Upper lobe of right lung (tissue), 1 donor: ENCODE measurements around the gene CITED1. TPM values are rescaled to one million over a fixed set of nuclear protein-coding genes. Genes with fewer than 3 reads are reported as not detected.

ENCODE experiments used
- ATAC-seq: fragments of 200-7000 bp; cut with Tn5 transposase; one replicate; pipeline ENCODE4 v1.9.1; 2020; ENCODE audit warnings: mild to moderate bottlenecking, moderate library complexity
- DNase-seq: peaks from one replicate; pipeline ENCODE4 v3.0.0-alpha.2; 2020
- H3K27ac ChIP-seq: fragments of 200-600 bp; one replicate; pipeline ENCODE4 v1.8.0; 2022
- H3K27me3 ChIP-seq: fragments of 200-600 bp; one replicate; pipeline ENCODE4 v1.8.0; 2022; ENCODE audit warnings: mild to moderate bottlenecking
- H3K36me3 ChIP-seq: fragments of 200-600 bp; one replicate; pipeline ENCODE4 v1.8.0; 2022
- H3K4me1 ChIP-seq: fragments of 200-600 bp; one replicate; pipeline ENCODE4 v1.8.0; 2022
- H3K4me3 ChIP-seq: fragments of 200-600 bp; one replicate; pipeline ENCODE4 v1.8.0; 2022; ENCODE audit warnings: mild to moderate bottlenecking
- H3K9me3 ChIP-seq: fragments of 200-600 bp; one replicate; pipeline ENCODE4 v1.8.0; 2022
- CTCF ChIP-seq: fragments of 200-600 bp; IDR thresholded peaks from one replicate; pipeline ENCODE4 v1.8.0; 2022; ENCODE audit warnings: antibody characterized with exemption
- intact Hi-C: fragments of 100-400 bp; cut with DNase I; formaldehyde crosslinking; loops from one replicate; pipeline ENCODE4 v1.11.0; 2022
- long read RNA-seq: library from polyadenylated mRNA; unstranded; transcript quantifications from one replicate; pipeline ENCODE4 v2.0.0, GENCODE V29; 2021
- total RNA-seq: library from RNA; stranded (reverse); fragmentation: NEBNext Ultra II Directional; extraction: Animal tissue kit (Norgen Biotek cat#: 25700); gene quantifications from one replicate; pipeline ENCODE4 v1.2.1, GENCODE V29; 2021
- donor health status: DM: no; HTN: yes; CAD: no; lungs with severe emphysema.

The CITED1 gene
- total RNA-seq, result 0.43 TPM
- long read RNA-seq, result 0 reads

GRCh38 chrX:72305286-72306084, at the start of gene CITED1:
CITED1 (minus strand) TSS chrX:72305914; CDS start chrX:72302869, 3,045 bp downstream.
- Histone ChIP-seq H3K4me1 (peaks cover 7% of the 10 kb centered on the region), H3K36me3 (no peaks in the 10 kb centered on the region), H3K9me3 (no peaks in the 10 kb centered on the region), H3K27me3 (peaks cover 7% of the 10 kb centered on the region), H3K4me3 (peak within 1 kb of the TSS; percentile 46), H3K27ac (no peak within 1 kb of the TSS)
- DNase-seq (no peak), ATAC-seq (no peak)
- intact Hi-C loops, result no loop called here
- no peak for TF ChIP-seq CTCF

GRCh38 chrX:72352786-72353185, 47.1 kb upstream of the CITED1 start:
- Histone ChIP-seq H3K27me3 (no peaks in the 10 kb centered on the region), H3K4me3 (no peak overlapping the region), H3K27ac (no peak overlapping the region), H3K9me3 (no peaks in the 10 kb centered on the region), H3K36me3 (no peaks in the 10 kb centered on the region), H3K4me1 (no peaks in the 10 kb centered on the region)
- ATAC-seq, result no peak
- TF ChIP-seq CTCF, result no peak
- intact Hi-C loops, result no loop called here
- no peak for DNase-seq

- no peak for TF ChIP-seq CTCF
- no peaks in the 10 kb centered on the region for H3K4me1 ChIP-seq
- no peak overlapping the region for H3K27ac ChIP-seq
- no peak for ATAC-seq
- no peaks in the 10 kb centered on the region for H3K27me3 ChIP-seq
- no peaks in the 10 kb centered on the region for H3K9me3 ChIP-seq
- DNase-seq, result no peak
- no peak overlapping the region for H3K4me3 ChIP-seq
- no peaks in the 10 kb centered on the region for H3K36me3 ChIP-seq
- intact Hi-C loops, result no loop called here
Measured at GRCh38 chrX:72351606-72352334, 46.1 kb upstream of the CITED1 start.

- H3K27ac ChIP-seq, result no peak overlapping the region
- no peak for TF ChIP-seq CTCF
- ATAC-seq (no peak), DNase-seq (no peak)
- intact Hi-C loops, result no loop called here
- H3K27me3 ChIP-seq, result no peaks in the 10 kb centered on the region
- no peaks in the 10 kb centered on the region for H3K36me3 ChIP-seq
- H3K4me3 ChIP-seq, result no peak overlapping the region
- H3K9me3 ChIP-seq, result no peaks in the 10 kb centered on the region
- no peaks in the 10 kb centered on the region for H3K4me1 ChIP-seq
Measured at GRCh38 chrX:72349190-72349589, 43.5 kb upstream of the CITED1 start.

GRCh38 chrX:72348247-72348979, 42.7 kb upstream of the CITED1 start:
- ATAC-seq, result no peak
- intact Hi-C loops, result no loop called here
- no peaks in the 10 kb centered on the region for H3K9me3 ChIP-seq
- no peak overlapping the region for H3K4me3 ChIP-seq
- H3K4me1 ChIP-seq, result no peaks in the 10 kb centered on the region
- TF ChIP-seq CTCF, result no peak
- no peaks in the 10 kb centered on the region for H3K27me3 ChIP-seq
- DNase-seq, result no peak
- no peaks in the 10 kb centered on the region for H3K36me3 ChIP-seq
- H3K27ac ChIP-seq, result no peak overlapping the region
